Mammary epithelial cell (primary cell): ENCODE measurements around the gene ANGPTL8.

Experiments used
- EZH2 ChIP-seq: IDR thresholded peaks from 2 replicates; pipeline ENCODE4 v1.6.1; 2012; ENCODE audit warnings: low read length, inconsistent platforms, borderline replicate concordance
- TF ChIP-seq, protein P1 (sequence below), 2 donors: IDR thresholded peaks in 1 of 2; conservative IDR thresholded peaks in 1 of 2; 2 replicates each; pipeline ENCODE4 v1.5.1; 2011 to 2012; ENCODE audit warnings: inconsistent platforms in 2 of 2, low read length in 2 of 2, mild to moderate bottlenecking in 2 of 2, control low read depth in 1 of 2, low read depth in 1 of 2; ENCODE audit not compliant: insufficient read depth in 1 of 2; ENCODE audit errors: extremely low read depth in 1 of 2

DNA sequence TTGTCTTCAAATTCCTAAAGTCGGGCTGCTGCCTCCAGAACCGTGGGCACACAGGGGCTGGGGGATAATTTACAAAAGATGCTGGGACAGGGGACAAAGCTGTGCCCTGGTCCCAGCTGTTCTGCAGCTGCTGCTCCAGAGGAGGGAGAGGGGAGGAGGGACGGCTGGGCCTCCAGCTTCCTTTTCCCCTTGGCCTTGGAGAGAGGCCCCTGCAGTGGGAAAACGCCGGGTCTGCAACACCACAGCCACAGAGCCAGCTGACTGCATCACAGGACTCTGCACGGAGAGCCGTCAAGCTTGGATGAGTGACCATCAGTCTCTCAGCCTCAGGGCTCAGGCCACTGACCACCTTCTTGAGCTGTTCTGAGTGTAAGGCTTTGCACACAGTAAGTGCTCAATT, 16.8 kb downstream of the ANGPTL8 start:
- TF ChIP-seq, protein P1, sequence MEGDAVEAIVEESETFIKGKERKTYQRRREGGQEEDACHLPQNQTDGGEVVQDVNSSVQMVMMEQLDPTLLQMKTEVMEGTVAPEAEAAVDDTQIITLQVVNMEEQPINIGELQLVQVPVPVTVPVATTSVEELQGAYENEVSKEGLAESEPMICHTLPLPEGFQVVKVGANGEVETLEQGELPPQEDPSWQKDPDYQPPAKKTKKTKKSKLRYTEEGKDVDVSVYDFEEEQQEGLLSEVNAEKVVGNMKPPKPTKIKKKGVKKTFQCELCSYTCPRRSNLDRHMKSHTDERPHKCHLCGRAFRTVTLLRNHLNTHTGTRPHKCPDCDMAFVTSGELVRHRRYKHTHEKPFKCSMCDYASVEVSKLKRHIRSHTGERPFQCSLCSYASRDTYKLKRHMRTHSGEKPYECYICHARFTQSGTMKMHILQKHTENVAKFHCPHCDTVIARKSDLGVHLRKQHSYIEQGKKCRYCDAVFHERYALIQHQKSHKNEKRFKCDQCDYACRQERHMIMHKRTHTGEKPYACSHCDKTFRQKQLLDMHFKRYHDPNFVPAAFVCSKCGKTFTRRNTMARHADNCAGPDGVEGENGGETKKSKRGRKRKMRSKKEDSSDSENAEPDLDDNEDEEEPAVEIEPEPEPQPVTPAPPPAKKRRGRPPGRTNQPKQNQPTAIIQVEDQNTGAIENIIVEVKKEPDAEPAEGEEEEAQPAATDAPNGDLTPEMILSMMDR (conservative IDR thresholded peaks at IDR 0.05 in 1 of 2, IDR thresholded peaks at IDR 0.05 in 1 of 2; ENCODE audit: extremely low read depth in 1 of 2, insufficient read depth in 1 of 2, low read depth in 1 of 2, low read length in 2 of 2) = no peak
- no peak for TF ChIP-seq EZH2
